HG03066 (cell line): ENCODE results near the gene ZNF182.
"Not testable (repeated sequence)": the region's sequence is repeated elsewhere in the genome, so short reads cannot be mapped to it uniquely, and the experiment has no call there.

Experiments
- ATAC-seq: cut with Tn5 transposase; IDR thresholded peaks from one replicate; pipeline ENCODE4 v1.9.1; 2021; ENCODE audit warnings: low read depth; ENCODE audit not compliant: unreplicated experiment

ZNF182 gene

GRCh38 chrX:48003758-48004457 is at the start of gene ZNF182:
TSS of gene ZNF182 (minus strand) at chrX:48003989. CDS start at chrX:48002609, 1,380 bp downstream.
- peak; percentile 92 for ATAC-seq

- no peak for ATAC-seq
Observed at GRCh38 chrX:48046846-48047245, 43.1 kb upstream of the ZNF182 start.

- ATAC-seq, result no peak
Observed at GRCh38 chrX:48045410-48046311, 41.9 kb upstream of the ZNF182 start.

GRCh38 chrX:48043056-48043455 is 39.3 kb upstream of the ZNF182 start:
- ATAC-seq, result no peak

- ATAC-seq, result no peak
Observed at GRCh38 chrX:48035891-48036290, 32.1 kb upstream of the ZNF182 start.

- not testable (repeated sequence) for ATAC-seq
Observed at GRCh38 chrX:48030641-48031173, 26.9 kb upstream of the ZNF182 start.

- ATAC-seq, result no peak
Observed at GRCh38 chrX:48030237-48030636, 26.4 kb upstream of the ZNF182 start.

GRCh38 chrX:48028091-48028490 is 24.3 kb upstream of the ZNF182 start:
- ATAC-seq, result no peak

- not testable (repeated sequence) for ATAC-seq
Observed at GRCh38 chrX:48027545-48027944, 23.8 kb upstream of the ZNF182 start.

GRCh38 chrX:48025561-48025960 is 21.8 kb upstream of the ZNF182 start:
- ATAC-seq, result no peak

- no peak for ATAC-seq
Observed at GRCh38 chrX:48022738-48023137, 18.9 kb upstream of the ZNF182 start.

GRCh38 chrX:48022100-48022499 is 18.3 kb upstream of the ZNF182 start:
- ATAC-seq, result no peak

- peak; percentile 68 for ATAC-seq
Observed at GRCh38 chrX:48021026-48021900, 17.5 kb upstream of the ZNF182 start.

GRCh38 chrX:48020472-48020871 is 16.7 kb upstream of the ZNF182 start:
- not testable (repeated sequence) for ATAC-seq

GRCh38 chrX:48019892-48020291 is 16.1 kb upstream of the ZNF182 start:
- ATAC-seq, result not testable (repeated sequence)

GRCh38 chrX:48016583-48017310 is 13.0 kb upstream of the ZNF182 start:
- ATAC-seq, result not testable (repeated sequence)

- not testable (repeated sequence) for ATAC-seq
Observed at GRCh38 chrX:48009445-48009960, 5.7 kb upstream of the ZNF182 start.

- ATAC-seq, result not testable (repeated sequence)
Observed at GRCh38 chrX:48006688-48007087, 2.9 kb upstream of the ZNF182 start, which contains the start of gene SPACA5. TSS of gene SPACA5 (plus strand) at chrX:48006988. CDS start at chrX:48007803, 815 bp downstream.

GRCh38 chrX:48003367-48003757 is 427 bp downstream of the ZNF182 start:
- peak; percentile 15 for ATAC-seq
